GM12878 (cell line): ENCODE data around the gene AP3D1. TPM values are rescaled to one million over a fixed set of nuclear protein-coding genes. Genes with fewer than 3 reads are reported as not detected.

Experiments used
- ATAC-seq: fragments of 200-7000 bp; cut with Tn5 transposase; 3 replicates; pipeline ENCODE4 v1.9.1; 2020; ENCODE audit warnings: mild to moderate bottlenecking, moderate library complexity
- BruUV-seq: library from RNA; stranded (reverse); fragments of 400-500 nt; replicated peaks from 2 replicates; lab custom pipeline; 2021; lab: Mats Ljungman, UMichigan
- CTCF ChIA-PET: fragments of 300-600 bp; sonication (Branson Sonifier 250); formaldehyde crosslinking; extraction: SDS; loops from one replicate; lab custom pipeline; 2021; ENCODE audit warnings: inconsistent platforms; lab: Yijun Ruan, JAX
- POLR2A ChIA-PET: fragments of 350-600 bp; formaldehyde crosslinking; extraction: SDS; loops from one replicate; lab custom pipeline; 2021; ENCODE audit warnings: inconsistent platforms; lab: Charles Lee
- RAD21 ChIA-PET: fragments of 300-600 bp; sonication (Branson Sonifier 250); formaldehyde crosslinking; loops from one replicate; lab custom pipeline; 2023; ENCODE audit warnings: antibody characterized with exemption; ENCODE audit not compliant: unreplicated experiment; lab: Charles Lee
- SMC1A ChIA-PET: fragments of 300-600 bp; sonication (Branson Sonifier 250); formaldehyde crosslinking; loops from one replicate; lab custom pipeline; 2023; ENCODE audit not compliant: unreplicated experiment, uncharacterized antibody; lab: Charles Lee
- DNase-seq: peaks from one replicate; pipeline ENCODE4 v3.0.0-alpha.2; 2011; ENCODE audit warnings: low read depth, low spot score
- FAIRE-seq: peaks from 3 replicates; lab custom pipeline; 2011; peaks lifted over from hg19 to GRCh38; lab: Jason Lieb, UNC
- H2AFZ ChIP-seq: 2 replicates; pipeline ENCODE4 v1.6.0; 2011; ENCODE audit warnings: low read depth, low read length, control low read depth; ENCODE audit not compliant: control insufficient read depth
- H3K27ac ChIP-seq: 2 replicates; pipeline ENCODE4 v1.5.1; 2011; ENCODE audit warnings: control low read depth; ENCODE audit not compliant: control insufficient read depth, insufficient read depth
- H3K27me3 ChIP-seq, 2 experiments: replicated peaks in 1 of 2; 2 replicates each; pipeline versions ENCODE4 v1.6.0 to v1.6.1; 2011; ENCODE audit warnings: low read length in 1 of 2; ENCODE audit not compliant: control insufficient read depth in 2 of 2, insufficient read depth in 2 of 2
- H3K36me3 ChIP-seq, 2 experiments: 2 replicates each; pipeline ENCODE4 v1.5.1; 2011; ENCODE audit warnings: low read length in 1 of 2; ENCODE audit not compliant: control insufficient read depth in 2 of 2, insufficient read depth in 2 of 2
- H3K4me1 ChIP-seq: 2 replicates; pipeline ENCODE4 v1.6.1; 2011; ENCODE audit warnings: mild to moderate bottlenecking, low read length, moderate library complexity, mixed read lengths; ENCODE audit not compliant: control insufficient read depth, insufficient read depth
- H3K4me2 ChIP-seq: 2 replicates; pipeline ENCODE4 v1.6.0; 2011; ENCODE audit warnings: control low read depth; ENCODE audit not compliant: control insufficient read depth, insufficient read depth
- H3K4me3 ChIP-seq: fragments of 200-600 bp; sonication (generic); 2 replicates; pipeline ENCODE4 v1.5.1; 2016
- H3K79me2 ChIP-seq: 2 replicates; pipeline ENCODE4 v1.6.0; 2011; ENCODE audit warnings: low read length; ENCODE audit not compliant: control insufficient read depth, insufficient read depth
- H3K9ac ChIP-seq: 2 replicates; pipeline ENCODE4 v1.8.0; 2011; ENCODE audit warnings: low read length, control low read depth, mixed read lengths; ENCODE audit not compliant: control insufficient read depth, insufficient read depth
- H3K9me3 ChIP-seq: replicated peaks from 3 replicates; pipeline ENCODE4 v1.5.1; 2011; ENCODE audit warnings: mild to moderate bottlenecking, low read length; ENCODE audit not compliant: control insufficient read depth, insufficient read depth
- H4K20me1 ChIP-seq: 2 replicates; pipeline ENCODE4 v1.6.0; 2011; ENCODE audit not compliant: control insufficient read depth, insufficient read depth
- HDAC6 ChIP-seq: fragments of 200-600 bp; sonication (generic); IDR thresholded peaks from one replicate; pipeline ENCODE4 v1.8.0; 2017; ENCODE audit warnings: antibody characterized with exemption; ENCODE audit not compliant: unreplicated experiment
- MEF2B ChIP-seq: fragments of 450-650 bp; IDR thresholded peaks from 2 replicates; pipeline ENCODE4 v1.6.1; 2018; ENCODE audit warnings: mild to moderate bottlenecking, moderate library complexity; ENCODE audit not compliant: partially characterized antibody, poor library complexity, severe bottlenecking
- NR2F1 ChIP-seq: fragments of 450-650 bp; conservative IDR thresholded peaks from 2 replicates; pipeline ENCODE4 v1.6.1; 2017; ENCODE audit warnings: mild to moderate bottlenecking
- ZNF592 ChIP-seq: fragments of 450-650 bp; IDR thresholded peaks from 2 replicates; pipeline ENCODE4 v1.6.1; 2017; ENCODE audit warnings: mild to moderate bottlenecking, moderate library complexity
- WGBS: methylation state at CpG from one replicate; pipeline ENCODE4 v1.1.6; 2016; ENCODE audit warnings: low lambda C conversion rate; ENCODE audit not compliant: insufficient replicate concordance, insufficient coverage; ENCODE audit errors: missing lambda C conversion rate; 5-methylcytosine and 5-hydroxymethylcytosine counted together
- in situ Hi-C: fragments of 300-500 bp; cut with MboI; formaldehyde crosslinking; loops from 9 replicates; pipeline ENCODE4 v1.14.3; 2018; ENCODE audit warnings: mixed read lengths
- intact Hi-C: fragments of 100-400 bp; cut with micrococcal nuclease; formaldehyde crosslinking; loops from one replicate; pipeline ENCODE4 v1.14.2; 2022; ENCODE audit not compliant: unreplicated experiment
- polyA plus RNA-seq, 11 experiments: library from polyadenylated mRNA; depleted of rRNA in 4 of 11; unstranded in 6 of 11; stranded (reverse) in 5 of 11; fragments of >200 nt; fragmentation: Nextera tagmentation in 4 of 11; fragmentation: Illumina TruSeq in 1 of 11; extraction: Ambion mirVana in 4 of 11; extraction: Trizol in 1 of 11; gene quantifications; 1 replicate in 1 of 11; 2 replicates in 10 of 11; pipeline versions ENCODE4 v1.2.1 to v1.2.3, GENCODE V29; 2011 to 2016; ENCODE audit warnings: inconsistent platforms in 2 of 11, missing spikeins in 2 of 11, low read depth in 1 of 11
- total RNA-seq, 4 experiments: library from RNA; depleted of rRNA in 3 of 4; stranded (reverse); fragments of >200 nt in 3 of 4; fragmentation: Illumina TruSeq in 1 of 4; extraction: Trizol in 1 of 4; gene quantifications; 2 replicates each; pipeline versions ENCODE4 v1.2.1 to v1.2.3, GENCODE V29; 2013 to 2021

The AP3D1 gene
- total and polyA plus RNA-seq, 10 of the 15 experiments (the other 5 are each of a cell fraction or from before 2014, with no cell fraction given): 1.5 to 108 (median 59.1) TPM

- H3K9ac ChIP-seq: no peak overlapping the region
- BruUV-seq: no TSS peak
- RAD21 ChIA-PET: no interaction called here
- H3K27me3 ChIP-seq: no peaks in the 10 kb centered on the region
- H3K4me2 ChIP-seq: no peak overlapping the region
- SMC1A ChIA-PET: no interaction called here
- ATAC-seq: no peak
- no peak overlapping the region for H2AFZ ChIP-seq
- H3K79me2 ChIP-seq: peaks cover 21% of the 10 kb centered on the region
- H4K20me1 ChIP-seq: no peaks in the 10 kb centered on the region
- in situ Hi-C loops (no loop called here), intact Hi-C loops (no loop called here)
- FAIRE-seq: no peak
- no peaks in the 10 kb centered on the region for H3K9me3 ChIP-seq
- peaks cover 51% of the 10 kb centered on the region for H3K4me1 ChIP-seq
- 74% methylated on average over 22 of the region's 23 CpGs for WGBS
- CTCF ChIA-PET: interaction anchor here (1.0 to 1.4 kb wide), 2 partner anchors 30 to 39 kb away, joined by 3 to 4 read pairs; no protein-coding TSS in a partner anchor
- no peak for DNase-seq
- POLR2A ChIA-PET: interaction anchor here (0.5 to 1.5 kb wide), 4 partner anchors 16 to 396 kb away, joined by 3 to 7 read pairs (median 4); no protein-coding TSS in a partner anchor
- no peaks in the 10 kb centered on the region for H3K36me3 ChIP-seq
- TF ChIP-seq HDAC6: no peak
- TF ChIP-seq MEF2B: no peak
- TF ChIP-seq ZNF592: no peak
- peak; percentile 34; the same call in 1 of the 2 replicates for TF ChIP-seq NR2F1
- H3K4me3 ChIP-seq: no peak overlapping the region
- no peak overlapping the region for H3K27ac ChIP-seq
These were observed 93.6 kb downstream of the AP3D1 start for GRCh38 chr19:2057484-2058469.
